Stimulated activated CD8-positive, alpha-beta memory T cell treated with anti-CD3 and anti-CD28 coated beads, Interleukin-15, amount 100 ng/mL, for 4 hours (primary cell): ENCODE results near the gene MTIF2.
"Not testable (repeated sequence)": the region's sequence is repeated elsewhere in the genome, so short reads cannot be mapped to it uniquely, and the experiment has no call there.

Source experiments
- DNase-seq, 2 donors: peaks; one replicate each; pipeline ENCODE4 v3.0.0-alpha.2; 2020; ENCODE audit warnings: low read depth in 2 of 2

MTIF2 gene

GRCh38 chr2:55268907-55269644, at the start of gene MTIF2:
Gene MTIF2 (minus strand): TSS chr2:55269231. CDS start chr2:55263858, 5,373 bp downstream.
- peak; percentile 73 to 76 for DNase-seq

- DNase-seq, result no peak
Observed at GRCh38 chr2:55314985-55315384, 46.0 kb upstream of the MTIF2 start.

GRCh38 chr2:55311444-55311870, 42.4 kb upstream of the MTIF2 start:
- no peak for DNase-seq

- no peak for DNase-seq
Observed at GRCh38 chr2:55309446-55309845, 40.4 kb upstream of the MTIF2 start.

GRCh38 chr2:55302241-55302640, 33.2 kb upstream of the MTIF2 start:
- DNase-seq, result no peak

- DNase-seq, result no peak
Observed at GRCh38 chr2:55301277-55301676, 32.2 kb upstream of the MTIF2 start.

- DNase-seq, result no peak
Observed at GRCh38 chr2:55296393-55296792, 27.4 kb upstream of the MTIF2 start.

GRCh38 chr2:55283083-55283482, 14.1 kb upstream of the MTIF2 start:
- no peak for DNase-seq

GRCh38 chr2:55282110-55282917, 13.3 kb upstream of the MTIF2 start:
- peak; percentile 68 to 70 for DNase-seq

- DNase-seq, result not testable (repeated sequence)
Observed at GRCh38 chr2:55280851-55281546, 12.0 kb upstream of the MTIF2 start.

- not testable (repeated sequence) for DNase-seq
Observed at GRCh38 chr2:55279859-55280424, 10.9 kb upstream of the MTIF2 start.

GRCh38 chr2:55279214-55279835, 10.3 kb upstream of the MTIF2 start:
- DNase-seq, result not testable (repeated sequence)

- no peak for DNase-seq
Observed at GRCh38 chr2:55277310-55277709, 8.3 kb upstream of the MTIF2 start.

GRCh38 chr2:55274346-55274745, 5.3 kb upstream of the MTIF2 start:
- DNase-seq, result not testable (repeated sequence)

- no peak for DNase-seq
Observed at GRCh38 chr2:55269645-55269990, 587 bp upstream of the MTIF2 start.

- no peak for DNase-seq
Observed at GRCh38 chr2:55268288-55268906, 634 bp downstream of the MTIF2 start.

- DNase-seq, result not testable (repeated sequence)
Observed at GRCh38 chr2:55259586-55259985, 9.4 kb downstream of the MTIF2 start.

- no peak for DNase-seq
Observed at GRCh38 chr2:55252832-55253231, 16.2 kb downstream of the MTIF2 start.

GRCh38 chr2:55247025-55247424, 22.0 kb downstream of the MTIF2 start:
- no peak for DNase-seq

- DNase-seq, result no peak
Observed at GRCh38 chr2:55245411-55245810, 23.6 kb downstream of the MTIF2 start.

- DNase-seq, result no peak
Observed at GRCh38 chr2:55242617-55243016, 26.4 kb downstream of the MTIF2 start.
